Ishikawa (cell line): ENCODE data around the gene TFF1.

Experiments
- CEBPB ChIP-seq: IDR thresholded peaks from 2 replicates; pipeline ENCODE4 v1.6.1; 2012
- CREB1 ChIP-seq: IDR thresholded peaks from 2 replicates; pipeline ENCODE4 v1.6.1; 2012; ENCODE audit warnings: low read depth
- EGR1 ChIP-seq: IDR thresholded peaks from 2 replicates; pipeline ENCODE4 v1.6.1; 2012
- EP300 ChIP-seq: IDR thresholded peaks from 2 replicates; pipeline ENCODE4 v1.6.1; 2012; ENCODE audit warnings: borderline replicate concordance
- FOXM1 ChIP-seq: IDR thresholded peaks from 2 replicates; pipeline ENCODE4 v1.6.1; 2012; ENCODE audit warnings: low read depth, borderline replicate concordance
- NFIC ChIP-seq: IDR thresholded peaks from 2 replicates; pipeline ENCODE4 v1.6.1; 2012
- RAD21 ChIP-seq: IDR thresholded peaks from 2 replicates; pipeline ENCODE4 v1.6.1; 2012; ENCODE audit warnings: low read depth
- TAF1 ChIP-seq: IDR thresholded peaks from 2 replicates; pipeline ENCODE4 v1.6.1; 2012; ENCODE audit warnings: low read depth, mild to moderate bottlenecking
- TCF12 ChIP-seq: IDR thresholded peaks from 2 replicates; pipeline ENCODE4 v1.6.1; 2012; ENCODE audit warnings: low read depth
- TEAD4 ChIP-seq: IDR thresholded peaks from 2 replicates; pipeline ENCODE4 v1.6.1; 2012
- YY1 ChIP-seq: IDR thresholded peaks from 2 replicates; pipeline ENCODE4 v1.6.1; 2012; ENCODE audit warnings: low read depth
- ZBTB7A ChIP-seq: IDR thresholded peaks from 2 replicates; pipeline ENCODE4 v1.6.1; 2012; ENCODE audit warnings: low read depth
- TF ChIP-seq, protein P1 (sequence below): IDR thresholded peaks from 2 replicates; pipeline ENCODE4 v1.6.1; 2012
- TF ChIP-seq, protein P2 (sequence below): IDR thresholded peaks from 2 replicates; pipeline ENCODE4 v1.6.1; 2012
- TF ChIP-seq, protein P3 (sequence below): IDR thresholded peaks from 2 replicates; pipeline ENCODE4 v1.6.1; 2012; ENCODE audit warnings: low read depth, mild to moderate bottlenecking

The TFF1 gene

DNA sequence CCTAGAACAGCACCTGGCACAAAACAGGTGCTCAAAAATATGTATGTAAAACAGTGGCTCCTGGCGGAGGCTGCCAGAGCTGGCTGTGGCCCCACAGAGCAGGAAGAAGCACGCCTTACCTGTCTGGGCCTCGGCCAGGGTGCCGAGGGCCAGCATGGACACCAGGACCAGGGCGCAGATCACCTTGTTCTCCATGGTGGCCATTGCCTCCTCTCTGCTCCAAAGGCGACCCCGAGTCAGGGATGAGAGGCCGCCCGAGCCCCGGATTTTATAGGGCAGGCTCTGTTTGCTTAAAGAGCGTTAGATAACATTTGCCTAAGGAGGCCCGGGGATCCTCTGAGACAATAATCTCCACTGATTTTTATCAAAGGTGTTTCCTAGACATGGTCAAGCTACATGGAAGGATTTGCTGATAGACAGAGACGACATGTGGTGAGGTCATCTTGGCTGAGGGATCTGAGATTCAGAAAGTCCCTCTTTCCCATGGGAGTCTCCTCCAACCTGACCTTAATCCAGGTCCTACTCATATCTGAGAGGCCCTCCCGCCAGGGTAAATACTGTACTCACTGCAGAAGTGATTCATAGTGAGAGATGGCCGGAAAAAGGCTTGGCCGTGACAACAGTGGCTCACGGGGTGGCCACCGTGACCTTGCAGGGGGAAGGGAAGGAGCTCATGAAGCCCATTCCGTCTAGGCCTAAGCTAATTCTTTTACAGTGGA, at the start of gene TFF1:
TSS of gene TFF1 (minus strand) at position 244 of the 719 bp plus-strand sequence. CDS start at position 204, 40 bp downstream.
- TF ChIP-seq TCF12 (no peak), FOXM1 (no peak), ZBTB7A (no peak), RAD21 (no peak), TAF1 (no peak), CEBPB (no peak), EP300 (no peak), NFIC (no peak), YY1 (no peak), EGR1 (no peak), CREB1 (no peak), TEAD4 (no peak)
- TF ChIP-seq, protein P1, sequence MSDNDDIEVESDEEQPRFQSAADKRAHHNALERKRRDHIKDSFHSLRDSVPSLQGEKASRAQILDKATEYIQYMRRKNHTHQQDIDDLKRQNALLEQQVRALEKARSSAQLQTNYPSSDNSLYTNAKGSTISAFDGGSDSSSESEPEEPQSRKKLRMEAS = no peak
- TF ChIP-seq, protein P2, sequence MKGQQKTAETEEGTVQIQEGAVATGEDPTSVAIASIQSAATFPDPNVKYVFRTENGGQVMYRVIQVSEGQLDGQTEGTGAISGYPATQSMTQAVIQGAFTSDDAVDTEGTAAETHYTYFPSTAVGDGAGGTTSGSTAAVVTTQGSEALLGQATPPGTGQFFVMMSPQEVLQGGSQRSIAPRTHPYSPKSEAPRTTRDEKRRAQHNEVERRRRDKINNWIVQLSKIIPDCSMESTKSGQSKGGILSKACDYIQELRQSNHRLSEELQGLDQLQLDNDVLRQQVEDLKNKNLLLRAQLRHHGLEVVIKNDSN = no peak
- TF ChIP-seq, protein P3, sequence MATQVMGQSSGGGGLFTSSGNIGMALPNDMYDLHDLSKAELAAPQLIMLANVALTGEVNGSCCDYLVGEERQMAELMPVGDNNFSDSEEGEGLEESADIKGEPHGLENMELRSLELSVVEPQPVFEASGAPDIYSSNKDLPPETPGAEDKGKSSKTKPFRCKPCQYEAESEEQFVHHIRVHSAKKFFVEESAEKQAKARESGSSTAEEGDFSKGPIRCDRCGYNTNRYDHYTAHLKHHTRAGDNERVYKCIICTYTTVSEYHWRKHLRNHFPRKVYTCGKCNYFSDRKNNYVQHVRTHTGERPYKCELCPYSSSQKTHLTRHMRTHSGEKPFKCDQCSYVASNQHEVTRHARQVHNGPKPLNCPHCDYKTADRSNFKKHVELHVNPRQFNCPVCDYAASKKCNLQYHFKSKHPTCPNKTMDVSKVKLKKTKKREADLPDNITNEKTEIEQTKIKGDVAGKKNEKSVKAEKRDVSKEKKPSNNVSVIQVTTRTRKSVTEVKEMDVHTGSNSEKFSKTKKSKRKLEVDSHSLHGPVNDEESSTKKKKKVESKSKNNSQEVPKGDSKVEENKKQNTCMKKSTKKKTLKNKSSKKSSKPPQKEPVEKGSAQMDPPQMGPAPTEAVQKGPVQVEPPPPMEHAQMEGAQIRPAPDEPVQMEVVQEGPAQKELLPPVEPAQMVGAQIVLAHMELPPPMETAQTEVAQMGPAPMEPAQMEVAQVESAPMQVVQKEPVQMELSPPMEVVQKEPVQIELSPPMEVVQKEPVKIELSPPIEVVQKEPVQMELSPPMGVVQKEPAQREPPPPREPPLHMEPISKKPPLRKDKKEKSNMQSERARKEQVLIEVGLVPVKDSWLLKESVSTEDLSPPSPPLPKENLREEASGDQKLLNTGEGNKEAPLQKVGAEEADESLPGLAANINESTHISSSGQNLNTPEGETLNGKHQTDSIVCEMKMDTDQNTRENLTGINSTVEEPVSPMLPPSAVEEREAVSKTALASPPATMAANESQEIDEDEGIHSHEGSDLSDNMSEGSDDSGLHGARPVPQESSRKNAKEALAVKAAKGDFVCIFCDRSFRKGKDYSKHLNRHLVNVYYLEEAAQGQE = no peak

DNA sequence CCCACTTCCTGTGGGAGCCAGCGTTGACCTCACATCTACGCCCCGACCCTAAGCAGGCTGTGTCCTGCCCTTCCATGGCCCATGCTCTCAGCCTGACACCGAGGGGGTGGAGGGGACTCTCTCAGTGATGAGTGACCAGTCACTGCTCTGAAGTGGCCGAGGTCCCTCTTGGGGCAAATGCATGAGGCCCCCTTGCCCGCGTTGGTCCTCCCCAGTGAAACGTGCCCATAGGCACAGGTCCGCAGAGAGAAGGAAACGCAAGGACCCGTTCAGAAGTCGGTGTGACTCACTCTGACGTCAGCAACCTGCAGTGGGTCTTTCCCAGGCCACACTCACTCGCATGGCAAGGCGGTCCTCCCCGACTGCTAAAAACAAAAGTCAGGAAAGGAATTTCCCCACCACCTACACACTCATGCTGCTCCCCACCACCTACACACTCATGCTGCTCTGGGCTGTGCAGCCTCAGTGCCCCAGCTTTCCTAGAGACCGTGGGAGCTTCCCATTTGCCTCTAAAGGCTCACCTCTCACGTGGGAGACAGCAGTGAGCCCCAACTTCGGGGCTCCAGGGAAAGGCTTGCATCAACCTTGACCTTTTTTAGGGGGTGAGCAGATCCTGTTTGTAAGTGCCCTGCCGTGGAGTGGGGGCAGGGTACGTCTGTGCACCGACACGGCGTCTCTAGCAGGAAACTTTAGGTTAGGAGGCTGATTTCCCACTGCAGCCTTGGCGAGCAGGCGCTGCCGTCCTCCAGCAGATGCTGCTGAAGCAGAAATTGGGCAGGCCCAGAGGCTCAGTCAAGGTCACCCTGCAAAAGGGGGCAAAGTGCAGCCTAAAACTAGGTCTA, 48.8 kb upstream of the TFF1 start:
- TF ChIP-seq RAD21 = no peak
- no peak for TF ChIP-seq CREB1
- no peak for TF ChIP-seq FOXM1
- TF ChIP-seq, protein P2 = no peak
- TF ChIP-seq TEAD4 = no peak
- no peak for TF ChIP-seq EP300
- no peak for TF ChIP-seq YY1
- TF ChIP-seq CEBPB = no peak
- no peak for TF ChIP-seq EGR1
- no peak for TF ChIP-seq TCF12
- TF ChIP-seq ZBTB7A = no peak
- TF ChIP-seq NFIC = no peak
- TF ChIP-seq, protein P1 = no peak
- TF ChIP-seq, protein P3 = no peak
- TF ChIP-seq TAF1 = no peak

DNA sequence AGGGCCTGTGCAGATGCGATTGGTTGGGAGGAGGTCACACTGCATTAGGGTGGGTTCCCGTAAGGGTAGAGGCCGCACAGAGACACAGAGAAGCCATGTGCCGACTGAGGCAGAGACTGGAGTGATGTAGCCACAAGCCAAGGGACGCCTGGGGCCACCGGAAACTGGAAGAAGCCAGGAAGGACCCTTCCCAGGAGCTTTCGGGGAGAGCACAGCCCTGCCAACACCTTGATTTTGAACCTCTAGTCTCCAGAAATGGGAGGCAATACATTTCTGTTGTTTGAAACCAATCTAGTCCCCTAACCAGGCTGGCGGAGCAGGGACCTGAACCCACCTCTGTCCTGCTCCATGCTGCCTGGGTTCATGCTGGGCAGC, 48.2 kb upstream of the TFF1 start:
- TF ChIP-seq, protein P2 = no peak
- TF ChIP-seq, protein P1 = no peak
- TF ChIP-seq TCF12 (no peak), CEBPB (no peak), FOXM1 (no peak), EP300 (no peak), TAF1 (no peak), TEAD4 (no peak), CREB1 (no peak), ZBTB7A (no peak), EGR1 (no peak), NFIC (no peak), YY1 (no peak), RAD21 (no peak)
- TF ChIP-seq, protein P3 = no peak
